ENCODE data around the gene PIP5K1B. TPM values are rescaled to one million over a fixed set of nuclear protein-coding genes. Genes with fewer than 3 reads are reported as not detected.
"Not testable (repeated sequence)": the region's sequence is repeated elsewhere in the genome, so short reads cannot be mapped to it uniquely, and the experiment has no call there.

PIP5K1B gene
- total and polyA plus RNA-seq, 2 donors (not counting 3 experiments of a cell fraction or from before 2014, with no cell fraction given): 0.27 TPM; not detected in 1

DNA sequence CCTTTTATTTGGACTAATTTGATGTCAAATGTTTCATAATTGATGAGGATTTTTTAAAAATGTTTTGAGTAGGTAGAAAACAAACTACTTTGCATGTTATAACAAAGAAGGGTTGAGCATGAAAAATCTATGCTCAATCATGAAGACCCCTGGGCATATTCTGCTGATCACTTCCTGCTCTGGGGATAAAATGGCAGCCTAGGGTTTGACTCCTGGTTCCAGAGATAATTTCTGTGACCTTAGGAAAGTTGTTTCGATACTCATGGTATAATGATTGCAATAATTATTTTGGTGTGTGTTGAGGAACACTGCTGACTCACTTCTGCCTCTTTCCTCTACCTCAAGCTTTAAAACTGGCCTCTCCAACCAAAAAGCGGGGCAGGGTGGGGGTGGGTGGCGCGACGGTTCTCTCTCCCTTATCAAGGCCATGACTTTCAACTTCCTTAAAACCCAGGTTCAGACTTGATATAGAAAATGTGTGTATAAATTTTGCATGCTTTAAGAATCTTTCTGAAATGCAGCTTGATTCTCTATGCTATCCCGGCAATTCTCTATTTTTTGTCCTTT lies 6.0 kb upstream of the PIP5K1B start:
- H3K4me2 ChIP-seq (ENCODE audit: insufficient read depth, low read length): no peak overlapping the region
- H3K27ac ChIP-seq (ENCODE audit: insufficient read depth, low read depth, low read length): no peak overlapping the region
- FAIRE-seq: no peak
- no peak for DNase-seq (ENCODE audit: low read depth, low spot score)
- H3K9me3 ChIP-seq (replicated peaks; ENCODE audit: control insufficient read depth, insufficient read depth, low read length): no peaks in the 10 kb centered on the region
- ChIA-PET CTCF (interaction anchor here (1.2 kb wide), 1 partner anchor 9 kb away, joined by 3 read pairs; no protein-coding TSS in a partner anchor), POLR2A (no interaction called here)
- no peak overlapping the region for H3K9ac ChIP-seq (replicated peaks; ENCODE audit: extremely low read depth, insufficient read depth, low read length)
- H2AFZ ChIP-seq (ENCODE audit: low read depth, low read length): no peak overlapping the region
- H3K9me1 ChIP-seq (replicated peaks; ENCODE audit: control insufficient read depth, extremely low read depth, insufficient read depth, low read length): no peaks in the 10 kb centered on the region
- no peaks in the 10 kb centered on the region for H3K79me2 ChIP-seq (ENCODE audit: control insufficient read depth, insufficient read depth, low read length)
- H3K4me3 ChIP-seq (replicated peaks in 1 of 3; ENCODE audit: insufficient read depth in 1 of 3, low read depth in 1 of 3, low read length in 3 of 3): no peak overlapping the region
- no peaks in the 10 kb centered on the region for H3K4me1 ChIP-seq (ENCODE audit: control insufficient read depth, extremely low read depth, insufficient read depth, low read length)
- H3K36me3 ChIP-seq (ENCODE audit: control insufficient read depth in 2 of 2, extremely low read depth in 1 of 2, insufficient read depth in 2 of 2, low read length in 2 of 2): no peaks in the 10 kb centered on the region
- no peaks in the 10 kb centered on the region for H4K20me1 ChIP-seq (replicated peaks; ENCODE audit: control insufficient read depth, extremely low read depth, insufficient read depth, low read length)
- intact Hi-C loops (cut with micrococcal nuclease) (no loop called here), dilution Hi-C loops (cut with MboI; ENCODE audit: extremely low pct_ligation_motif_present, low sequenced_read_pairs) (no loop called here)
- TF ChIP-seq MYC (IDR thresholded peaks at IDR 0.05; ENCODE audit: low read depth, low read length) (no peak), EZH2 (IDR thresholded peaks at IDR 0.05; ENCODE audit: borderline replicate concordance, low read depth, low read length, severe bottlenecking) (no peak), JUN (IDR thresholded peaks at IDR 0.05; ENCODE audit: borderline replicate concordance, insufficient read depth, insufficient read length, low read depth) (no peak), POLR2AphosphoS5 (IDR thresholded peaks at IDR 0.05; ENCODE audit: insufficient read depth, low read depth, low read length) (no peak), GATA2 (IDR thresholded peaks at IDR 0.05; ENCODE audit: insufficient read depth, insufficient read length, low read depth, low read length) (no peak), POLR2A (IDR thresholded peaks at IDR 0.05; ENCODE audit: low read depth, low read length) (no peak), MAX (IDR thresholded peaks at IDR 0.05; ENCODE audit: insufficient read depth, insufficient read length) (no peak), FOS (IDR thresholded peaks at IDR 0.05; ENCODE audit: borderline replicate concordance, insufficient read depth, low read length) (no peak)
- TF ChIP-seq, protein P1, sequence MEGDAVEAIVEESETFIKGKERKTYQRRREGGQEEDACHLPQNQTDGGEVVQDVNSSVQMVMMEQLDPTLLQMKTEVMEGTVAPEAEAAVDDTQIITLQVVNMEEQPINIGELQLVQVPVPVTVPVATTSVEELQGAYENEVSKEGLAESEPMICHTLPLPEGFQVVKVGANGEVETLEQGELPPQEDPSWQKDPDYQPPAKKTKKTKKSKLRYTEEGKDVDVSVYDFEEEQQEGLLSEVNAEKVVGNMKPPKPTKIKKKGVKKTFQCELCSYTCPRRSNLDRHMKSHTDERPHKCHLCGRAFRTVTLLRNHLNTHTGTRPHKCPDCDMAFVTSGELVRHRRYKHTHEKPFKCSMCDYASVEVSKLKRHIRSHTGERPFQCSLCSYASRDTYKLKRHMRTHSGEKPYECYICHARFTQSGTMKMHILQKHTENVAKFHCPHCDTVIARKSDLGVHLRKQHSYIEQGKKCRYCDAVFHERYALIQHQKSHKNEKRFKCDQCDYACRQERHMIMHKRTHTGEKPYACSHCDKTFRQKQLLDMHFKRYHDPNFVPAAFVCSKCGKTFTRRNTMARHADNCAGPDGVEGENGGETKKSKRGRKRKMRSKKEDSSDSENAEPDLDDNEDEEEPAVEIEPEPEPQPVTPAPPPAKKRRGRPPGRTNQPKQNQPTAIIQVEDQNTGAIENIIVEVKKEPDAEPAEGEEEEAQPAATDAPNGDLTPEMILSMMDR (IDR thresholded peaks at IDR 0.05; ENCODE audit: extremely low read depth in 1 of 2, insufficient read depth in 1 of 2, low read depth in 1 of 2, low read length in 2 of 2): no peak
- H3K27me3 ChIP-seq (ENCODE audit: control insufficient read depth in 2 of 2, insufficient read depth in 2 of 2, low read length in 2 of 2): peaks cover 9 to 24% of the 10 kb centered on the region in 2 experiments
- no TSS peak for BruUV-seq (replicated peaks)

- H3K4me1 ChIP-seq (ENCODE audit: control insufficient read depth, extremely low read depth, insufficient read depth, low read length); H3K9ac ChIP-seq (replicated peaks; ENCODE audit: extremely low read depth, insufficient read depth, low read length); DNase-seq (ENCODE audit: low read depth, low spot score); H3K4me2 ChIP-seq (ENCODE audit: insufficient read depth, low read length); H3K9me1 ChIP-seq (replicated peaks; ENCODE audit: control insufficient read depth, extremely low read depth, insufficient read depth, low read length); H3K79me2 ChIP-seq (ENCODE audit: control insufficient read depth, insufficient read depth, low read length); intact Hi-C loops (cut with micrococcal nuclease); dilution Hi-C loops (cut with MboI; ENCODE audit: extremely low pct_ligation_motif_present, low sequenced_read_pairs); H3K36me3 ChIP-seq (ENCODE audit: control insufficient read depth in 2 of 2, extremely low read depth in 1 of 2, insufficient read depth in 2 of 2, low read length in 2 of 2); H3K9me3 ChIP-seq (replicated peaks; ENCODE audit: control insufficient read depth, insufficient read depth, low read length); H3K4me3 ChIP-seq (replicated peaks in 1 of 3; ENCODE audit: insufficient read depth in 1 of 3, low read depth in 1 of 3, low read length in 3 of 3); H3K27ac ChIP-seq (ENCODE audit: insufficient read depth, low read depth, low read length); POLR2A ChIA-PET; H4K20me1 ChIP-seq (replicated peaks; ENCODE audit: control insufficient read depth, extremely low read depth, insufficient read depth, low read length); FAIRE-seq; H2AFZ ChIP-seq (ENCODE audit: low read depth, low read length); BruUV-seq (replicated peaks): not testable (repeated sequence)
- CTCF ChIA-PET: interaction anchor here (1.2 kb wide), 1 partner anchor 9 kb away, joined by 3 read pairs; no protein-coding TSS in a partner anchor
- H3K27me3 ChIP-seq (ENCODE audit: control insufficient read depth in 2 of 2, insufficient read depth in 2 of 2, low read length in 2 of 2): peaks cover 15 to 28% of the 10 kb centered on the region in 2 experiments
Observed at GRCh38 chr9:68699625-68700024, 5.4 kb upstream of the PIP5K1B start.
